Iris pigment epithelial cell (primary cell): ENCODE results near the gene TENM4.

Experiments
- DNase-seq: peaks from one replicate; pipeline ENCODE4 v3.0.0-alpha.2; 2011; ENCODE audit warnings: low read depth

Gene TENM4

GRCh38 chr11:78741741-78742140 lies 699.1 kb downstream of the TENM4 start:
- no peak for DNase-seq

- DNase-seq: no peak
Measured at GRCh38 chr11:78740199-78741071, 700.4 kb downstream of the TENM4 start.

- no peak for DNase-seq
Measured at GRCh38 chr11:78737891-78738290, 702.9 kb downstream of the TENM4 start.

- DNase-seq: no peak
Measured at GRCh38 chr11:78737301-78737700, 703.5 kb downstream of the TENM4 start.

GRCh38 chr11:78735711-78736110 lies 705.1 kb downstream of the TENM4 start:
- no peak for DNase-seq

- DNase-seq: no peak
Measured at GRCh38 chr11:78733031-78733430, 707.8 kb downstream of the TENM4 start.

- DNase-seq: no peak
Measured at GRCh38 chr11:78732246-78732645, 708.6 kb downstream of the TENM4 start.

GRCh38 chr11:78731027-78731426 lies 709.8 kb downstream of the TENM4 start:
- no peak for DNase-seq

GRCh38 chr11:78730267-78730824 lies 710.5 kb downstream of the TENM4 start:
- no peak for DNase-seq

GRCh38 chr11:78727816-78728215 lies 713.0 kb downstream of the TENM4 start:
- DNase-seq: no peak

- no peak for DNase-seq
Measured at GRCh38 chr11:78725200-78725599, 715.6 kb downstream of the TENM4 start.

GRCh38 chr11:78722786-78723185 lies 718.0 kb downstream of the TENM4 start:
- DNase-seq: no peak

- DNase-seq: no peak
Measured at GRCh38 chr11:78720281-78720989, 720.4 kb downstream of the TENM4 start.

GRCh38 chr11:78717041-78717440 lies 723.8 kb downstream of the TENM4 start:
- DNase-seq: no peak

- DNase-seq: peak; percentile 66
Measured at GRCh38 chr11:78715639-78716311, 725.1 kb downstream of the TENM4 start.

- DNase-seq: no peak
Measured at GRCh38 chr11:78714539-78714938, 726.3 kb downstream of the TENM4 start.

- no peak for DNase-seq
Measured at GRCh38 chr11:78711735-78712134, 729.1 kb downstream of the TENM4 start.

- DNase-seq: no peak
Measured at GRCh38 chr11:78710417-78710816, 730.4 kb downstream of the TENM4 start.

GRCh38 chr11:78708388-78708787 lies 732.4 kb downstream of the TENM4 start:
- no peak for DNase-seq

- DNase-seq: no peak
Measured at GRCh38 chr11:78706551-78706950, 734.3 kb downstream of the TENM4 start.

GRCh38 chr11:78704811-78705210 lies 736.0 kb downstream of the TENM4 start:
- no peak for DNase-seq

- DNase-seq: no peak
Measured at GRCh38 chr11:78699609-78700135, 741.2 kb downstream of the TENM4 start.
